KMS-11 (cell line): ENCODE data around the gene HRG.

Experiments
- H2AFZ ChIP-seq: fragments of 200-600 bp; sonication (generic); 2 replicates; pipeline ENCODE4 v1.6.1; 2016; ENCODE audit warnings: antibody characterized with exemption, mixed run types, low read depth
- H3K27ac ChIP-seq: fragments of 200-600 bp; sonication (generic); 2 replicates; pipeline ENCODE4 v1.6.1; 2016; ENCODE audit warnings: mild to moderate bottlenecking, mixed run types
- H3K27me3 ChIP-seq: fragments of 200-600 bp; sonication (generic); 2 replicates; pipeline ENCODE4 v1.6.1; 2017; ENCODE audit warnings: mild to moderate bottlenecking, low read depth, mixed run types, moderate library complexity; ENCODE audit not compliant: insufficient read depth
- H3K36me3 ChIP-seq: fragments of 200-600 bp; sonication (generic); 2 replicates; pipeline ENCODE4 v1.6.1; 2017; ENCODE audit warnings: mild to moderate bottlenecking, mixed run types; ENCODE audit not compliant: insufficient read depth
- H3K4me1 ChIP-seq: fragments of 200-600 bp; sonication (generic); 2 replicates; pipeline ENCODE4 v1.6.1; 2016; ENCODE audit warnings: mild to moderate bottlenecking, low read depth, mixed run types; ENCODE audit not compliant: poor library complexity, severe bottlenecking
- H3K4me2 ChIP-seq: fragments of 200-600 bp; sonication (generic); 2 replicates; pipeline ENCODE4 v1.7.0; 2016; ENCODE audit warnings: mild to moderate bottlenecking, mixed run types
- H3K4me3 ChIP-seq: fragments of 200-600 bp; sonication (generic); IDR thresholded peaks from 2 replicates; pipeline ENCODE4 v1.6.1; 2017; ENCODE audit warnings: low read depth, low read length, mixed read lengths; ENCODE audit not compliant: insufficient read depth
- H3K79me2 ChIP-seq: fragments of 200-600 bp; sonication (generic); 2 replicates; pipeline ENCODE4 v1.6.1; 2016; ENCODE audit warnings: low read depth, mixed run types; ENCODE audit not compliant: insufficient read depth
- H3K9ac ChIP-seq: fragments of 200-600 bp; sonication (generic); 2 replicates; pipeline ENCODE4 v1.6.1; 2016; ENCODE audit warnings: mild to moderate bottlenecking, mixed run types
- H4K20me1 ChIP-seq: fragments of 200-600 bp; sonication (generic); 2 replicates; pipeline ENCODE4 v1.6.1; 2016; ENCODE audit warnings: mild to moderate bottlenecking, mixed run types; ENCODE audit not compliant: insufficient read depth
- TF ChIP-seq, protein P1 (sequence below): fragments of 200-600 bp; sonication (generic); conservative IDR thresholded peaks from 2 replicates; pipeline ENCODE4 v1.6.1; 2017; ENCODE audit warnings: low read depth, mild to moderate bottlenecking, antibody characterized with exemption, low read length, moderate library complexity, mixed read lengths

The HRG gene, protein sequence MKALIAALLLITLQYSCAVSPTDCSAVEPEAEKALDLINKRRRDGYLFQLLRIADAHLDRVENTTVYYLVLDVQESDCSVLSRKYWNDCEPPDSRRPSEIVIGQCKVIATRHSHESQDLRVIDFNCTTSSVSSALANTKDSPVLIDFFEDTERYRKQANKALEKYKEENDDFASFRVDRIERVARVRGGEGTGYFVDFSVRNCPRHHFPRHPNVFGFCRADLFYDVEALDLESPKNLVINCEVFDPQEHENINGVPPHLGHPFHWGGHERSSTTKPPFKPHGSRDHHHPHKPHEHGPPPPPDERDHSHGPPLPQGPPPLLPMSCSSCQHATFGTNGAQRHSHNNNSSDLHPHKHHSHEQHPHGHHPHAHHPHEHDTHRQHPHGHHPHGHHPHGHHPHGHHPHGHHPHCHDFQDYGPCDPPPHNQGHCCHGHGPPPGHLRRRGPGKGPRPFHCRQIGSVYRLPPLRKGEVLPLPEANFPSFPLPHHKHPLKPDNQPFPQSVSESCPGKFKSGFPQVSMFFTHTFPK

DNA sequence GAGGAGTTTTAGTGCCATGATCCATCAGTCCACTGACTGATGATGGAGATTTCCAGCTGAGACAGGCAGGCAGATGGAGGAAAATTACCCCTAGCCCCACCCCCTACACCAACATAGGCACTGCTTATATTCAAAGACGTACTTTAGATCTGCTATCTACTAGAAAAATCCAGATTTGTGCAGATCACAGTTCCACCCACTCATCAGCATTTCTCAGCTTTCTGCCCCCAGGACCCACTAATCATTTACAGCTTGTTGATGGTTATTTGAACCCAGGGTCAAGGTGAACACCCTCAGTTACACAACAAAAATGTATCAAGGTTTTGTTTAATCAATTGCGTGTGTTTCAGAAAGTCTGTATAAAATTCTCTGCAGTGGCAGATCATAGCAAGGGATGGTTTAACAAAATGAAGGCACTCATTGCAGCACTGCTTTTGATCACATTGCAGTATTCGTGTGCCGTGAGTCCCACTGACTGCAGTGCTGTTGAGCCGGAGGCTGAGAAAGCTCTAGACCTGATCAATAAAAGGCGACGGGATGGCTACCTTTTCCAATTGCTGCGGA is at the start of gene HRG:
HRG (plus strand) TSS at position 390 of the 564 bp plus-strand sequence; CDS start at position 408, 18 bp downstream.
- H3K9ac ChIP-seq, result no peak within 1 kb of the TSS
- no peak within 1 kb of the TSS for H2AFZ ChIP-seq
- H3K79me2 ChIP-seq, result no peaks in the 10 kb centered on the region
- TF ChIP-seq, protein P1, sequence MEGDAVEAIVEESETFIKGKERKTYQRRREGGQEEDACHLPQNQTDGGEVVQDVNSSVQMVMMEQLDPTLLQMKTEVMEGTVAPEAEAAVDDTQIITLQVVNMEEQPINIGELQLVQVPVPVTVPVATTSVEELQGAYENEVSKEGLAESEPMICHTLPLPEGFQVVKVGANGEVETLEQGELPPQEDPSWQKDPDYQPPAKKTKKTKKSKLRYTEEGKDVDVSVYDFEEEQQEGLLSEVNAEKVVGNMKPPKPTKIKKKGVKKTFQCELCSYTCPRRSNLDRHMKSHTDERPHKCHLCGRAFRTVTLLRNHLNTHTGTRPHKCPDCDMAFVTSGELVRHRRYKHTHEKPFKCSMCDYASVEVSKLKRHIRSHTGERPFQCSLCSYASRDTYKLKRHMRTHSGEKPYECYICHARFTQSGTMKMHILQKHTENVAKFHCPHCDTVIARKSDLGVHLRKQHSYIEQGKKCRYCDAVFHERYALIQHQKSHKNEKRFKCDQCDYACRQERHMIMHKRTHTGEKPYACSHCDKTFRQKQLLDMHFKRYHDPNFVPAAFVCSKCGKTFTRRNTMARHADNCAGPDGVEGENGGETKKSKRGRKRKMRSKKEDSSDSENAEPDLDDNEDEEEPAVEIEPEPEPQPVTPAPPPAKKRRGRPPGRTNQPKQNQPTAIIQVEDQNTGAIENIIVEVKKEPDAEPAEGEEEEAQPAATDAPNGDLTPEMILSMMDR, result no peak
- H3K4me1 ChIP-seq, result peaks cover 17% of the 10 kb centered on the region
- H3K4me3 ChIP-seq, result no peak within 1 kb of the TSS
- no peaks in the 10 kb centered on the region for H3K27me3 ChIP-seq
- no peaks in the 10 kb centered on the region for H4K20me1 ChIP-seq
- no peaks in the 10 kb centered on the region for H3K36me3 ChIP-seq
- H3K4me2 ChIP-seq, result no peak within 1 kb of the TSS
- H3K27ac ChIP-seq, result no peak within 1 kb of the TSS

DNA sequence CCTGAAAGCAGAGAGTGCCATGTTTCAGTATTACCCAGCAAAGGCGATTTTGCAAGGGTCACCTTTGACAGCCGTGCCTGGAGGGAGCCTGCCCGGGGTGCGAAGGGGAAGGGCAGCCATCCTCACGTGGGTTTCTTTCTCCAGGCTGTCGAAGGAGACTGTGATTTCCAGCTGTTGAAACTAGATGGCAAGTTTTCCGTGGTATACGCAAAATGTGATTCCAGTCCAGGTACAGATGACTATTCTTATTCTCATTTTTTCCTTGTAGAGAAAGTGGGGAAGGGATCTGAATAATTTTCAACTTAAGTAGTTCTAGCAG is 49.6 kb upstream of the HRG start:
- Histone ChIP-seq H3K79me2 (no peaks in the 10 kb centered on the region), H3K4me3 (no peak overlapping the region), H3K27me3 (no peaks in the 10 kb centered on the region), H4K20me1 (no peaks in the 10 kb centered on the region), H3K4me2 (no peak overlapping the region), H3K36me3 (no peaks in the 10 kb centered on the region), H3K27ac (no peak overlapping the region), H3K4me1 (peaks cover 13% of the 10 kb centered on the region), H2AFZ (peak overlapping the region; percentile 70; the same call in 1 of the 2 replicates), H3K9ac (no peak overlapping the region)
- TF ChIP-seq, protein P1, result no peak

DNA sequence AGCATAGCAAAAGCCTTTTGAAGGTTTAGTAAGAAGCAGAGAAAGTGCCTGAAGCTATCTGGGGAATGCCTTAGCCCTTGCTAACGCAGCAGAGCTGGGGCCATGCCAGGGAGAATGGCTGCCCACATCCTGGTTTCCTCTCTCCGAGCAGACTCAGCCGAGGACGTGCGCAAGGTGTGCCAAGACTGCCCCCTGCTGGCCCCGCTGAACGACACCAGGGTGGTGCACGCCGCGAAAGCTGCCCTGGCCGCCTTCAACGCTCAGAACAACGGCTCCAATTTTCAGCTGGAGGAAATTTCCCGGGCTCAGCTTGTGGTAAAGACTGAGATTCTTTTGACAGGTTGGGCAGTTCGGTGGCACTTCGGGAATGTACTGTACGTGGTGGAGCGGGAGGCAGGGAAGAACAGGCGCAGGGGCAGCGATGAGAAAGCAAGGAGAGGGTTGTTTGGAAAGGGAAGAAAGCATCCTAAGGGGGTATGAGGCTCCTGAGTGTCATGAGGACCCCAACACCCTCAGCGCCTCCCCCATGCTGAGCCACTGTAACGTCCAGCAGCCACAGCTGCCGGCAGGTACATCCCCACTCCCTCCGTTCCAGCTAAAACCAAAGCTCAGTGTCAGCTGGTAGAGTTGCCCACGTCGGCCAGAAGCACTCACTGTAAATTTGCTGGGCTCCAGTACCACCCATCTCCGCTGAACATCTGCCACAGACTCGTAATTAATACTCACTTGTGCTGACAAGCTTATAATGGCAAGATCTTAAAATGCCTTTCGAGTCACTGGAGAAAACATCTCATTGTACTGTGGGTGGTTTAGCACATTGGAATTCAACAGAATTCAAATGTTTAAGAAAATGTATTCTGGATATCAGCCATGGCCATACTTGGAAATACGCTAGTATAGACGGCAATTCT is 48.5 kb upstream of the HRG start:
- Histone ChIP-seq H3K4me2 (peak overlapping the region; percentile 67), H3K9ac (no peak overlapping the region), H3K4me1 (peaks cover 13% of the 10 kb centered on the region), H3K27me3 (no peaks in the 10 kb centered on the region), H4K20me1 (no peaks in the 10 kb centered on the region), H3K27ac (no peak overlapping the region), H3K79me2 (no peaks in the 10 kb centered on the region), H3K4me3 (no peak overlapping the region), H2AFZ (peak overlapping the region; percentile 70; the same call in 1 of the 2 replicates), H3K36me3 (no peaks in the 10 kb centered on the region)
- TF ChIP-seq, protein P1, result peak; percentile 88

DNA sequence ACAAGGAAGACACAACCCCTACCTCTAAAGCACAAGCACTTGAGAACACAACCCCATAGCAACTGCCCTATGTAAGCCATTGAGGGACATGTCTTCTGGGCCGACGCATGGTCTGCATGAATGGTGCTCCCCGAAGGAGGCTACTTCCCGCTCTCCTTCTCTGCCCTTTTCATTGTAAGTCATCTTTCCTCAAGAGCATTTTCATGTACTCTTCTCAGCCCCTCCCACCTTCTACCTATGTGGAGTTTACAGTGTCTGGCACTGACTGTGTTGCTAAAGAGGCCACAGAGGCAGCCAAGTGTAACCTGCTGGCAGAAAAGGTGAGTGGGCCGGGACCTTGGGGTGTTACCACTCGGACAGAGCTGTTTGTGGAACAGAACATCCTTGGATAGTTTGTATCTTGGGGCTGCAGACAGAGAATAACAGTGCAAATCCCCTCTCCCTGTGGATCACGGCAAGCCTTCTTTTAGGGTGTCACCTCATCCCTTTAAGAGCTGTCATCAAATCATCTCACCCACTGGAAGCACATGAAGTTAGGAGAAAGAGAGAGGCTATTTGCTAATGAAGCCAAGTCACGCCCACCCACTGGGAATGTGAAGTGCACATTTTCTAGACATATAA is 47.4 kb upstream of the HRG start:
- H4K20me1 ChIP-seq, result no peaks in the 10 kb centered on the region
- no peaks in the 10 kb centered on the region for H3K27me3 ChIP-seq
- H3K4me1 ChIP-seq, result peaks cover 13% of the 10 kb centered on the region
- TF ChIP-seq, protein P1, result no peak
- H3K4me2 ChIP-seq, result no peak overlapping the region
- no peak overlapping the region for H3K27ac ChIP-seq
- no peak overlapping the region for H3K9ac ChIP-seq
- no peaks in the 10 kb centered on the region for H3K79me2 ChIP-seq
- H3K4me3 ChIP-seq, result no peak overlapping the region
- no peak overlapping the region for H2AFZ ChIP-seq
- no peaks in the 10 kb centered on the region for H3K36me3 ChIP-seq
